HFF-Myc (cell line): ENCODE data around the gene LIG3.
"Not testable (repeated sequence)": the region's sequence is repeated elsewhere in the genome, so short reads cannot be mapped to it uniquely, and the experiment has no call there.

Source experiments
- DNase-seq: peaks from one replicate; pipeline ENCODE4 v3.0.0-alpha.2; 2011; ENCODE audit warnings: low read depth; ENCODE audit errors: extremely low read depth
- H3K4me3 ChIP-seq: replicated peaks from 2 replicates; pipeline ENCODE4 v1.5.1; 2011; ENCODE audit warnings: low read depth, mild to moderate bottlenecking, control low read depth, low read length
- TF ChIP-seq, protein P1 (sequence below): IDR thresholded peaks from 2 replicates; pipeline ENCODE4 v1.5.1; 2012; ENCODE audit warnings: mild to moderate bottlenecking, low read depth, low read length, control low read depth; ENCODE audit errors: missing control alignments

Gene LIG3

DNA sequence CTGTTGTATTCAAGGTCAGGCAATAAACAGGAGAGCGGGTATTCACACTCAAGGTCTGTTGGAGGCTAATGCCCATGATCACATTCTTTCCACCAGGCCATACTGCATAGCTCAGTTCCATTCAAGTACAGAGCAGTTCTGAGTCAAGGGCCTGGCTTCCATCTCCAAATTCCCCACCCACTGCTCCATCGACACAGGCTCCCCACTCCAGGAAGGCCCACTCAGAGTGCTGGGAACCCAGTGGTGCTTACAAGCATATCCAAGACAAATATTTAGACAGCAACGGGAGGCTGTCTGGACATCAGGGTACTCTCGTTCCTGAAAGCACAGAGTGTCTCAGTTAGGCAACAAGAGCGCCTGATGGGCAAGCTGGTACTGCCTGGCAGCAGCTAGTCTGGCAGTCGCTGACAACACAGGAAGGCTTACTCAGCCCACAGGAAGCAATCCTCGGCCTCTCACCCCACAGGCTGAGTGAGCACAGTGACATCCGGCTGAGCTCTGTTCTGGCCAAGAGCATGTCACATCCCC is 42.3 kb downstream of the LIG3 start:
- no peak overlapping the region for H3K4me3 ChIP-seq
- DNase-seq = peak; percentile 61
- TF ChIP-seq, protein P1, sequence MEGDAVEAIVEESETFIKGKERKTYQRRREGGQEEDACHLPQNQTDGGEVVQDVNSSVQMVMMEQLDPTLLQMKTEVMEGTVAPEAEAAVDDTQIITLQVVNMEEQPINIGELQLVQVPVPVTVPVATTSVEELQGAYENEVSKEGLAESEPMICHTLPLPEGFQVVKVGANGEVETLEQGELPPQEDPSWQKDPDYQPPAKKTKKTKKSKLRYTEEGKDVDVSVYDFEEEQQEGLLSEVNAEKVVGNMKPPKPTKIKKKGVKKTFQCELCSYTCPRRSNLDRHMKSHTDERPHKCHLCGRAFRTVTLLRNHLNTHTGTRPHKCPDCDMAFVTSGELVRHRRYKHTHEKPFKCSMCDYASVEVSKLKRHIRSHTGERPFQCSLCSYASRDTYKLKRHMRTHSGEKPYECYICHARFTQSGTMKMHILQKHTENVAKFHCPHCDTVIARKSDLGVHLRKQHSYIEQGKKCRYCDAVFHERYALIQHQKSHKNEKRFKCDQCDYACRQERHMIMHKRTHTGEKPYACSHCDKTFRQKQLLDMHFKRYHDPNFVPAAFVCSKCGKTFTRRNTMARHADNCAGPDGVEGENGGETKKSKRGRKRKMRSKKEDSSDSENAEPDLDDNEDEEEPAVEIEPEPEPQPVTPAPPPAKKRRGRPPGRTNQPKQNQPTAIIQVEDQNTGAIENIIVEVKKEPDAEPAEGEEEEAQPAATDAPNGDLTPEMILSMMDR = no peak

- H3K4me3 ChIP-seq = no peak overlapping the region
- TF ChIP-seq, protein P1 = no peak
- DNase-seq = no peak
These were observed 43.2 kb downstream of the LIG3 start for GRCh38 chr17:35023538-35023937.

- no peak overlapping the region for H3K4me3 ChIP-seq
- TF ChIP-seq, protein P1 = no peak
- no peak for DNase-seq
These were observed 45.2 kb downstream of the LIG3 start for GRCh38 chr17:35025541-35025940.

GRCh38 chr17:35028097-35028496 is 47.8 kb downstream of the LIG3 start:
- not testable (repeated sequence) for H3K4me3 ChIP-seq

GRCh38 chr17:35028531-35029262 is 48.4 kb downstream of the LIG3 start:
- no peak for DNase-seq
- H3K4me3 ChIP-seq = no peak overlapping the region
- TF ChIP-seq, protein P1 = no peak

More at GRCh38 chr17:35028097-35028496, 47.8 kb downstream of the LIG3 start:
- DNase-seq = not testable (repeated sequence)

DNA sequence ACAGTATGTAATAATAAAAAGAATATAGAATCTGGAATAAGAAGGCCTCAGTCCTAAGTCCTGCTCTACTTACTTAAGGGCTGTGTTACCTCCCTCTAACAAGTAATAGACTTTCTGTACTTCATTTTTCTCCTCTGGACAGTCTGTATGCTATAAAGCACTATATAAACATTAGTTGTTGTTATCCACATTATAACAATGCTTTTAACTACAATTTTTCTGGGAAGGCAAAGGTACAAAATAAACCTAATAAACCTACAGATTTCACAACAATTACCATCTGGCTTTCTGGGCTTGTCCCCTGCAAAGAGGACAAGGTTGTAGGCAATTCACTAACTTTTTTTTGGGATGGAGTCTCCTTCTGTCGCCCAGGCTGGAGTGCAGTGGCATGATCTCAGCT is 50.5 kb downstream of the LIG3 start:
- TF ChIP-seq, protein P1 = no peak
- H3K4me3 ChIP-seq = no peak overlapping the region
- no peak for DNase-seq

DNA sequence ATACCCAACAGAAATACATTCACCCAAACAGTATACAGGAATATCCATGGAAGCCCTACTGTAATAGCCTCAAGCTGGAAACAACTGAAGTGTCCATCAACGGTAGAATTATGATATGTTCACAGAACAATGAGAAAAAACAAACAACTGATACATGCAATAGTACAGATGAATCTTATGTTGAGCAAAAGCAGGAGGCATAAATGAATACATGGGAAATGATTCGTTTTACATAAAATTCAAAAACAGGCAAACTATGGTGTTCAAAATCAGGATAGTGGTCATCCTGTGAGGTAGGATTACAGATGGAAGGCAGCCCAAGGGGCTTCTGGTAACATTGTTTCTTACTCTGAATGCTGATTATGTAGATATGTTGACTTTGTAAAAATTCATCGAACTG is 58.1 kb downstream of the LIG3 start:
- no peak overlapping the region for H3K4me3 ChIP-seq
- TF ChIP-seq, protein P1 = no peak
- DNase-seq = no peak
